ENCODE measurements around the gene GUCY1A1. TPM values are rescaled to one million over a fixed set of nuclear protein-coding genes. Genes with fewer than 3 reads are reported as not detected.

The GUCY1A1 gene
- total RNA-seq, 1 donor from 2014 or later, result 29.4 TPM

- no peak for DNase-seq (ENCODE audit: low spot score)
- H3K4me3 Mint-ChIP-seq (ENCODE audit: unreplicated experiment), result no peak overlapping the region
- H3K27ac Mint-ChIP-seq (ENCODE audit: unreplicated experiment), result no peak overlapping the region
- no peak for TF ChIP-seq CTCF (IDR thresholded peaks at IDR 0.05)
- no peaks in the 10 kb centered on the region for H3K9me3 Mint-ChIP-seq (ENCODE audit: low read depth)
- peaks cover 2% of the 10 kb centered on the region for H3K27me3 Mint-ChIP-seq (ENCODE audit: low read depth)
- peaks cover 10% of the 10 kb centered on the region for H3K36me3 Mint-ChIP-seq (ENCODE audit: low read depth)
- peaks cover 15% of the 10 kb centered on the region for H3K4me1 Mint-ChIP-seq (ENCODE audit: low read depth)
Measured at GRCh38 chr4:155707251-155707650, 40.6 kb downstream of the GUCY1A1 start.

GRCh38 chr4:155708782-155709181, 42.1 kb downstream of the GUCY1A1 start:
- Mint-ChIP-seq H3K36me3 (ENCODE audit: low read depth) (peaks cover 17% of the 10 kb centered on the region), H3K27ac (ENCODE audit: unreplicated experiment) (no peak overlapping the region), H3K27me3 (ENCODE audit: low read depth) (peaks cover 2% of the 10 kb centered on the region), H3K9me3 (ENCODE audit: low read depth) (no peaks in the 10 kb centered on the region), H3K4me3 (ENCODE audit: unreplicated experiment) (no peak overlapping the region), H3K4me1 (ENCODE audit: low read depth) (peaks cover 11% of the 10 kb centered on the region)
- TF ChIP-seq CTCF (IDR thresholded peaks at IDR 0.05), result no peak
- DNase-seq (ENCODE audit: low spot score), result no peak

GRCh38 chr4:155709918-155710317, 43.3 kb downstream of the GUCY1A1 start:
- no peak overlapping the region for H3K27ac Mint-ChIP-seq (ENCODE audit: unreplicated experiment)
- no peak for DNase-seq (ENCODE audit: low spot score)
- H3K4me3 Mint-ChIP-seq (ENCODE audit: unreplicated experiment), result no peak overlapping the region
- H3K9me3 Mint-ChIP-seq (ENCODE audit: low read depth), result no peaks in the 10 kb centered on the region
- H3K27me3 Mint-ChIP-seq (ENCODE audit: low read depth), result peaks cover 2% of the 10 kb centered on the region
- no peak for TF ChIP-seq CTCF (IDR thresholded peaks at IDR 0.05)
- peaks cover 11% of the 10 kb centered on the region for H3K4me1 Mint-ChIP-seq (ENCODE audit: low read depth)
- peaks cover 17% of the 10 kb centered on the region for H3K36me3 Mint-ChIP-seq (ENCODE audit: low read depth)

GRCh38 chr4:155711556-155711955, 44.9 kb downstream of the GUCY1A1 start:
- H3K27ac Mint-ChIP-seq (ENCODE audit: unreplicated experiment), result no peak overlapping the region
- peaks cover 4% of the 10 kb centered on the region for H3K27me3 Mint-ChIP-seq (ENCODE audit: low read depth)
- H3K4me3 Mint-ChIP-seq (ENCODE audit: unreplicated experiment), result no peak overlapping the region
- peaks cover 25% of the 10 kb centered on the region for H3K36me3 Mint-ChIP-seq (ENCODE audit: low read depth)
- TF ChIP-seq CTCF (IDR thresholded peaks at IDR 0.05), result no peak
- H3K4me1 Mint-ChIP-seq (ENCODE audit: low read depth), result no peaks in the 10 kb centered on the region
- no peaks in the 10 kb centered on the region for H3K9me3 Mint-ChIP-seq (ENCODE audit: low read depth)
- no peak for DNase-seq (ENCODE audit: low spot score)

- no peak for DNase-seq (ENCODE audit: low spot score)
- Mint-ChIP-seq H3K27me3 (ENCODE audit: low read depth) (peaks cover 5% of the 10 kb centered on the region), H3K4me3 (ENCODE audit: unreplicated experiment) (no peak overlapping the region), H3K4me1 (ENCODE audit: low read depth) (no peaks in the 10 kb centered on the region), H3K27ac (ENCODE audit: unreplicated experiment) (no peak overlapping the region), H3K9me3 (ENCODE audit: low read depth) (no peaks in the 10 kb centered on the region), H3K36me3 (ENCODE audit: low read depth) (peaks cover 31% of the 10 kb centered on the region)
- TF ChIP-seq CTCF (IDR thresholded peaks at IDR 0.05), result no peak
Measured at GRCh38 chr4:155712846-155713245, 46.2 kb downstream of the GUCY1A1 start.
